ENCODE results near the gene NELFCD. TPM values are rescaled to one million over a fixed set of nuclear protein-coding genes. Genes with fewer than 3 reads are reported as not detected.

Gene NELFCD
- total and polyA plus RNA-seq, 9 of the 15 experiments (the other 6 are each of a cell fraction or from before 2014, with no cell fraction given): 11.7 to 163 (median 96.5) TPM

DNA sequence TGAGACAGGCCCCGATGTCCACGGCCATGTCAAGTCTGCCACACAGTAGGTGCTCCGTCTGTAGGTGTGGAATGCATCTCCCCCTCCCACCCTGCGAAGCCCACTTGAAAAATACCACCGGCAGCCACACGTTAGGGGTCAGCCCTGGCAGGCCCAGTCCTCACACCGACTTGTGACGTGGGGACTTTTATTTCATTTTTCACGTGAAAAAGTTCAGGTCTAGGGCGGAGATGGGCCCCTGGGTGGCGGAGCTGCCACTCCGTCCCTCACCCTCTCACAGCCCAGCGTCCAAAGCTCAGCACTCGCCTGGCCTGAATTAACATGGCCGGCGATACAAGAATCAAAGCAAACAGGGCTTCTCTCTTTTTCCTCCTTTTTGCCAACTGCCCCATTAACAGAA, 34.4 kb downstream of the NELFCD start (continued):
- TF ChIP-seq, protein P1, sequence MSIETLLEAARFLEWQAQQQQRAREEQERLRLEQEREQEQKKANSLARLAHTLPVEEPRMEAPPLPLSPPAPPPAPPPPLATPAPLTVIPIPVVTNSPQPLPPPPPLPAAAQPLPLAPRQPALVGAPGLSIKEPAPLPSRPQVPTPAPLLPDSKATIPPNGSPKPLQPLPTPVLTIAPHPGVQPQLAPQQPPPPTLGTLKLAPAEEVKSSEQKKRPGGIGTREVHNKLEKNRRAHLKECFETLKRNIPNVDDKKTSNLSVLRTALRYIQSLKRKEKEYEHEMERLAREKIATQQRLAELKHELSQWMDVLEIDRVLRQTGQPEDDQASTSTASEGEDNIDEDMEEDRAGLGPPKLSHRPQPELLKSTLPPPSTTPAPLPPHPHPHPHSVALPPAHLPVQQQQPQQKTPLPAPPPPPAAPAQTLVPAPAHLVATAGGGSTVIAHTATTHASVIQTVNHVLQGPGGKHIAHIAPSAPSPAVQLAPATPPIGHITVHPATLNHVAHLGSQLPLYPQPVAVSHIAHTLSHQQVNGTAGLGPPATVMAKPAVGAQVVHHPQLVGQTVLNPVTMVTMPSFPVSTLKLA (conservative IDR thresholded peaks at IDR 0.05): no peak
- TF ChIP-seq SRSF1 (IDR thresholded peaks at IDR 0.05; ENCODE audit: low read depth, low read length): no peak
- no peak for TF ChIP-seq SIN3B (IDR thresholded peaks at IDR 0.05; ENCODE audit: low read depth)
- TF ChIP-seq, protein P2, sequence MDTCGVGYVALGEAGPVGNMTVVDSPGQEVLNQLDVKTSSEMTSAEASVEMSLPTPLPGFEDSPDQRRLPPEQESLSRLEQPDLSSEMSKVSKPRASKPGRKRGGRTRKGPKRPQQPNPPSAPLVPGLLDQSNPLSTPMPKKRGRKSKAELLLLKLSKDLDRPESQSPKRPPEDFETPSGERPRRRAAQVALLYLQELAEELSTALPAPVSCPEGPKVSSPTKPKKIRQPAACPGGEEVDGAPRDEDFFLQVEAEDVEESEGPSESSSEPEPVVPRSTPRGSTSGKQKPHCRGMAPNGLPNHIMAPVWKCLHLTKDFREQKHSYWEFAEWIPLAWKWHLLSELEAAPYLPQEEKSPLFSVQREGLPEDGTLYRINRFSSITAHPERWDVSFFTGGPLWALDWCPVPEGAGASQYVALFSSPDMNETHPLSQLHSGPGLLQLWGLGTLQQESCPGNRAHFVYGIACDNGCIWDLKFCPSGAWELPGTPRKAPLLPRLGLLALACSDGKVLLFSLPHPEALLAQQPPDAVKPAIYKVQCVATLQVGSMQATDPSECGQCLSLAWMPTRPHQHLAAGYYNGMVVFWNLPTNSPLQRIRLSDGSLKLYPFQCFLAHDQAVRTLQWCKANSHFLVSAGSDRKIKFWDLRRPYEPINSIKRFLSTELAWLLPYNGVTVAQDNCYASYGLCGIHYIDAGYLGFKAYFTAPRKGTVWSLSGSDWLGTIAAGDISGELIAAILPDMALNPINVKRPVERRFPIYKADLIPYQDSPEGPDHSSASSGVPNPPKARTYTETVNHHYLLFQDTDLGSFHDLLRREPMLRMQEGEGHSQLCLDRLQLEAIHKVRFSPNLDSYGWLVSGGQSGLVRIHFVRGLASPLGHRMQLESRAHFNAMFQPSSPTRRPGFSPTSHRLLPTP (IDR thresholded peaks at IDR 0.05; ENCODE audit: borderline replicate concordance, extremely low read depth, insufficient read length): no peak
- TF ChIP-seq IFI16 (CRISPR knock-in tag; IDR thresholded peaks at IDR 0.05): no peak
- no peak for TF ChIP-seq KAT7 (CRISPR knock-in tag; IDR thresholded peaks at IDR 0.05; ENCODE audit: borderline replicate concordance)
- TF ChIP-seq, protein P3, sequence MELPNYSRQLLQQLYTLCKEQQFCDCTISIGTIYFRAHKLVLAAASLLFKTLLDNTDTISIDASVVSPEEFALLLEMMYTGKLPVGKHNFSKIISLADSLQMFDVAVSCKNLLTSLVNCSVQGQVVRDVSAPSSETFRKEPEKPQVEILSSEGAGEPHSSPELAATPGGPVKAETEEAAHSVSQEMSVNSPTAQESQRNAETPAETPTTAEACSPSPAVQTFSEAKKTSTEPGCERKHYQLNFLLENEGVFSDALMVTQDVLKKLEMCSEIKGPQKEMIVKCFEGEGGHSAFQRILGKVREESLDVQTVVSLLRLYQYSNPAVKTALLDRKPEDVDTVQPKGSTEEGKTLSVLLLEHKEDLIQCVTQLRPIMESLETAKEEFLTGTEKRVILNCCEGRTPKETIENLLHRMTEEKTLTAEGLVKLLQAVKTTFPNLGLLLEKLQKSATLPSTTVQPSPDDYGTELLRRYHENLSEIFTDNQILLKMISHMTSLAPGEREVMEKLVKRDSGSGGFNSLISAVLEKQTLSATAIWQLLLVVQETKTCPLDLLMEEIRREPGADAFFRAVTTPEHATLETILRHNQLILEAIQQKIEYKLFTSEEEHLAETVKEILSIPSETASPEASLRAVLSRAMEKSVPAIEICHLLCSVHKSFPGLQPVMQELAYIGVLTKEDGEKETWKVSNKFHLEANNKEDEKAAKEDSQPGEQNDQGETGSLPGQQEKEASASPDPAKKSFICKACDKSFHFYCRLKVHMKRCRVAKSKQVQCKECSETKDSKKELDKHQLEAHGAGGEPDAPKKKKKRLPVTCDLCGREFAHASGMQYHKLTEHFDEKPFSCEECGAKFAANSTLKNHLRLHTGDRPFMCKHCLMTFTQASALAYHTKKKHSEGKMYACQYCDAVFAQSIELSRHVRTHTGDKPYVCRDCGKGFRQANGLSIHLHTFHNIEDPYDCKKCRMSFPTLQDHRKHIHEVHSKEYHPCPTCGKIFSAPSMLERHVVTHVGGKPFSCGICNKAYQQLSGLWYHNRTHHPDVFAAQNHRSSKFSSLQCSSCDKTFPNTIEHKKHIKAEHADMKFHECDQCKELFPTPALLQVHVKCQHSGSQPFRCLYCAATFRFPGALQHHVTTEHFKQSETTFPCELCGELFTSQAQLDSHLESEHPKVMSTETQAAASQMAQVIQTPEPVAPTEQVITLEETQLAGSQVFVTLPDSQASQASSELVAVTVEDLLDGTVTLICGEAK (IDR thresholded peaks at IDR 0.05): no peak
- TF ChIP-seq, protein P3 (CRISPR knock-in tag; IDR thresholded peaks at IDR 0.05): no peak
- no peak for TF ChIP-seq KAT2B (IDR thresholded peaks at IDR 0.05; ENCODE audit: low read depth, low read length)
- TF ChIP-seq, protein P4, sequence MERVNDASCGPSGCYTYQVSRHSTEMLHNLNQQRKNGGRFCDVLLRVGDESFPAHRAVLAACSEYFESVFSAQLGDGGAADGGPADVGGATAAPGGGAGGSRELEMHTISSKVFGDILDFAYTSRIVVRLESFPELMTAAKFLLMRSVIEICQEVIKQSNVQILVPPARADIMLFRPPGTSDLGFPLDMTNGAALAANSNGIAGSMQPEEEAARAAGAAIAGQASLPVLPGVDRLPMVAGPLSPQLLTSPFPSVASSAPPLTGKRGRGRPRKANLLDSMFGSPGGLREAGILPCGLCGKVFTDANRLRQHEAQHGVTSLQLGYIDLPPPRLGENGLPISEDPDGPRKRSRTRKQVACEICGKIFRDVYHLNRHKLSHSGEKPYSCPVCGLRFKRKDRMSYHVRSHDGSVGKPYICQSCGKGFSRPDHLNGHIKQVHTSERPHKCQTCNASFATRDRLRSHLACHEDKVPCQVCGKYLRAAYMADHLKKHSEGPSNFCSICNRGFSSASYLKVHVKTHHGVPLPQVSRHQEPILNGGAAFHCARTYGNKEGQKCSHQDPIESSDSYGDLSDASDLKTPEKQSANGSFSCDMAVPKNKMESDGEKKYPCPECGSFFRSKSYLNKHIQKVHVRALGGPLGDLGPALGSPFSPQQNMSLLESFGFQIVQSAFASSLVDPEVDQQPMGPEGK (CRISPR knock-in tag; IDR thresholded peaks at IDR 0.05; ENCODE audit: borderline replicate concordance): no peak
- TF ChIP-seq JUNB (CRISPR knock-in tag; conservative IDR thresholded peaks at IDR 0.05): no peak
